A549 (cell line): ENCODE results near the gene GGA1.

Experiments used
- CBX8 ChIP-seq: fragments of 200-600 bp; sonication (generic); IDR thresholded peaks from 2 replicates; pipeline ENCODE4 v1.6.1; 2016
- CTCF ChIP-seq: fragments of >200 bp; sonication (Bioruptor Twin); formaldehyde crosslinking; IDR thresholded peaks from 3 replicates; pipeline ENCODE4 v1.5.1; 2016
- KDM5A ChIP-seq: fragments of 200-600 bp; sonication (generic); IDR thresholded peaks from 2 replicates; pipeline ENCODE4 v1.6.1; 2016; ENCODE audit warnings: antibody characterized with exemption, mild to moderate bottlenecking
- POLR2A ChIP-seq: IDR thresholded peaks from 2 replicates; pipeline ENCODE4 v1.6.1; 2012; ENCODE audit warnings: mild to moderate bottlenecking, low read length
- POLR2AphosphoS2 ChIP-seq: conservative IDR thresholded peaks from 2 replicates; pipeline ENCODE4 v1.6.1; 2012; ENCODE audit warnings: low read length, improper control_type of control experiment, inconsistent platforms
- RAD21 ChIP-seq, 2 experiments: fragments of >200 bp in 1 of 2; sonication (Bioruptor Twin) in 1 of 2; formaldehyde crosslinking in 1 of 2; IDR thresholded peaks in 1 of 2; conservative IDR thresholded peaks in 1 of 2; 2 replicates in 1 of 2; 3 replicates in 1 of 2; pipeline ENCODE4 v1.6.1; 2012 to 2018; ENCODE audit warnings: inconsistent platforms in 1 of 2
- REST ChIP-seq: fragments of 200-600 bp; sonication (generic); IDR thresholded peaks from 2 replicates; pipeline ENCODE4 v1.6.1; 2016; ENCODE audit warnings: antibody characterized with exemption, mild to moderate bottlenecking, moderate library complexity
- RFX5 ChIP-seq: fragments of 450-650 bp; IDR thresholded peaks from 2 replicates; pipeline ENCODE4 v1.7.1; 2014; ENCODE audit warnings: antibody characterized with exemption, mild to moderate bottlenecking, moderate library complexity
- SMC3 ChIP-seq: fragments of >200 bp; sonication (Bioruptor Twin); formaldehyde crosslinking; IDR thresholded peaks from 3 replicates; pipeline ENCODE4 v1.6.1; 2018; ENCODE audit warnings: inconsistent platforms
- TP53 ChIP-seq: fragments of 250-450 bp; sonication (Bioruptor Pico); IDR thresholded peaks from 2 replicates; pipeline ENCODE4 v1.5.0; 2021; ENCODE audit warnings: mild to moderate bottlenecking, moderate library complexity

- TF ChIP-seq POLR2A = no peak
- peak; percentile 73 for TF ChIP-seq CTCF
- peak; percentile 75; the same call in 2 of the 3 replicates for TF ChIP-seq SMC3
- TF ChIP-seq REST = no peak
- no peak for TF ChIP-seq RFX5
- no peak for TF ChIP-seq POLR2AphosphoS2
- TF ChIP-seq CBX8 = no peak
- peak; percentile 70 to 76 for TF ChIP-seq RAD21 (conservative IDR thresholded peaks at IDR 0.05 in 1 of 2, IDR thresholded peaks at IDR 0.05 in 1 of 2)
- no peak for TF ChIP-seq KDM5A
- no peak for TF ChIP-seq TP53 (CRISPR knock-in tag)
These were observed 73.0 kb downstream of the GGA1 start for GRCh38 chr22:37681556-37682049.
